Endometrium (tissue), 2 donors: ENCODE results near the gene ZNF521.
"Not testable (repeated sequence)": the region's sequence is repeated elsewhere in the genome, so short reads cannot be mapped to it uniquely, and the experiment has no call there.

ENCODE experiments used
- FAIRE-seq: peaks from 2 replicates; lab custom pipeline; 2012; peaks lifted over from hg19 to GRCh38; lab: Jason Lieb, UNC
- donor health status: control.
- donor health status: control.

The ZNF521 gene

DNA sequence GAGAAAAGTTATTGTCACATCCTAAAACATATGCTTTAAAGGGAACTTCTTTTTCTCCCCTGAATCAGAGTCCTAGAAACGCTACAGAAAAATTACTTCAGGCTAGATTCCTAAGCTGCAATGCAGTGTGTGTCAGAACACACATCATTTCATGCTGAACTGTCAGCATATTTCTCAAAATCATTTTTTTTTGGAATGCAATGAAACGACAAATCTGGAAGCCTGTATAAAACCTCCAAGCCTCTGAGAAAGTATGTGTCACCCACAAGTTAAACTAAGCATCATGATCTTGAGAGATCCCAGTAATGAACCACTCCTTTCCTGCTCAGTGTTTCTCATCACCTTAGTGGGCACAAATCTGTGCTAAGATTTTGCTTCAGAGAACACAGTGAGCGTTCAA, 276.2 kb downstream of the ZNF521 start:
- FAIRE-seq, result no peak

DNA sequence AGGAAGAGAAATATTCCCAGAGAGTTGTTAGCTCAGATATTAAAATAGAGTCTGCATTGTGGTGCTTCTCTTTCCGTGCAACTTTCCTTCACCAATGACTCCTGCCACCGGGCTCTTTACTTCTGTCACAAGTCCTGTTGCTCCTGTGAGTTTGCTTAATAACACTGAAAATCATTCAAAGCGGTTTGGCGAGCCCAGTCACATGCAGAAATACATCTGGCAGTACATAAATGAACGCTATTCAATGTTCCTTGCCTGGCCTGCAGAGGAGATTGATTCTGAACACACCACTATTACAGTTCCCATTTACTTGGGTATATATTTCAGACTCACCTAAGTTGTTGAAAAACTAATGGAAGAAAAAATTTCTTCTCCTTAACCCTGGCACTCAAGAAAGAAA, 276.6 kb downstream of the ZNF521 start:
- FAIRE-seq, result no peak

DNA sequence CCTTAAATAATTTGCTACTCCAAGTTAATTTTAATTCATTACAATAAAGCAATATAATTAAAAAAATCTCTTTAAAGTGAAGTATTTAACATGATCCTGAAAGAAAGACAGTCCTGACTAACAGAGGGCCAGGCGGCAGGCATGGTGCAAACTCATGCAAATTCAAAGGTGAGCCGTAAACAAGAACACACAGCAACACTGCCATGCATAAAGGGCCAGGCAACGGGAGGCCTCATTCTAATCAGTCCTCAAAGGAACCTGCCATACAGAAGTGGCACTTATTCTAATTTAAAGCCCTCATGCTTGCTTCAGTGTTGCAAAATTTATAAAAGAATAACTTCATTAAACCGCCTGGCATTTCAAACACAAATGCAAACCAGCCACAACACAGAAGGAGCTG, 277.0 kb downstream of the ZNF521 start:
- no peak for FAIRE-seq

DNA sequence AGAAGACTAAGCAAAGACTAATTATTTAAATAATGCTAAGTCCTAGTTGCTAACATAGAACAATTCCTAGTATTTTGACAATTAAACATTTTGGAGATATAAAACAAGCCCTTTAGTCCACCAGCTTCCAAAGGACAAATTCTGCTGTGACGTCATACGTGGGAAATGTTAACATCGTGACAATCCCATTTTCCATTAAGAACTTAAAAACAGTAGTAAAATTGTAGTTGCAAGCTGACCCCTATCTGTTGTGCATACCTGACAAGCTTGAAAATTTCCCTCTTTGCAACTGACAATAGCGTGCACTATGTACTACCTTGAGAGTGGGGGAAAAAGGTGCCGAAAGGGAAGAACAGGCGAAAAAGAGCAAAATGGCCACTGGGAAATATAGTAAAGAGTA, 279.8 kb downstream of the ZNF521 start:
- no peak for FAIRE-seq

DNA sequence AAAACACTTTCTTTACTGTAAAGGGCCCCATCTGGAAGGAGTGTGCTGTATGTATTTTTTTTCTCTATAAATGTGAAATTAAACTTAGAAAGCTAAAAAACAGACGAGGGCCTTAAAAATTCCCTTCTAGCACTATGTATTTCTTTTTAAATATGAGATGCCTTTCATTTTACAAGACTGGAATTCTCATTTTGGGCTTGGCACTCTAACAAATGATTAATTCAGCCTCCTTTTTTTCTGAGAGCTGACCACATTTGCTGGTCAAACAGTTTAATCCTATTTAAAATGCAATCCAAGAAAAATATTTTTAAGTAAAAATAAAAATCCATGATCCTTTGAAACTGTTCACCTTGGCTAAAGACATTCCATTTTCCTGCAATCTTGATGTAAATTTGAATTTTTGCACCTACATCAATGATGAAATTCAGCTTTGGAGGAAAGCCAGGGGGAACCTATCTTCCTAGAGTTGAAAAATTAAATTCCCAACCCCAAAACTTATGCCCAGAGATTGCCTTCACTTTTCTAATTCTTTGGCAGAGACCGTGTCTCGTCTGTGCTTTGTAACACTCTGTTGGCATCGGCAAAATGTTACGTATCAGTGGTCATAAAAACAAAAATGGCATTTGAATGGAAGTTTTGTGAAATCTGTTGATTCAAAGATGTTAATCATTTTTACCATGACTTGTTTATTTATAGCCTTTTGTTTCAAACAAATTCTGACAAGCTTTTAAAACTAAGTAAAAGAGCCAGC, 284.5 kb downstream of the ZNF521 start:
- no peak for FAIRE-seq

DNA sequence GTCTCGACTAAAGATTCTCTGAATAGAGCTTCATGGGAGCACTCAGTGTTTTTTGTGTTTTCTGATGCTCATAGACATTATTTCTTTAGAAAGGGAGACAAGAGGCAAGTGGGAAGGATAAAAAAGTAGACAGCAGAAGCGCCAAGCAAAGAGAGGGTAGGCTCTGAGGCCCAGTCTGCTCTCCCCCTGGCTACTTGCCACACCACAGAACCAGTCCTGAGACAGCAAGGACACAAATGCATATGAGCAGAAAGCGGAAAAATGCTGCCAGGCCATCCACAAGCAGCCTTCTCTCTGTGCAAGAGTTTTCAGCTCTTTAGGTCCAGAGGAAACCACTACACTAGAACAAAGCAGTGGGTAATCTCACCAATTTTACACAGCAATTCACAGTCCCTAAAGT, 285.4 kb downstream of the ZNF521 start:
- FAIRE-seq, result no peak

DNA sequence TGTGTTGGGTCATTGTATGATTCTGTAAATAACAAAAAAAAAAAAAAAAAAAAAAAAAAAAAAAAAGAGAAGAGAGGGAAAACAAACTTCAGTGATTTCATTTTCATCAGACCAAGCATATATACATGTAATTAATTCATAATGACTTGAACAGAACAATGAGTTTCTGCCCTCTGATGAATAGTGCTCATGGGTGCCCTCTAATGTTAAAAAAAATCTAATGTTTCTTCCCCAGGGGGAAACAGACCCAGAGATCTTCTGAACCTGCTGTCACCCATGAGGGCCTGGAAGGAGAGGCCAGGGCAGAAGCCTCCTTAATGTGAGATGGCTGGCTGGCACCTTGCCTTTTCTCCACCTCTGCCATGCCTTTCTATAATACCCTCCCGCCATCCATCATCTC, 289.2 kb downstream of the ZNF521 start:
- no peak for FAIRE-seq

DNA sequence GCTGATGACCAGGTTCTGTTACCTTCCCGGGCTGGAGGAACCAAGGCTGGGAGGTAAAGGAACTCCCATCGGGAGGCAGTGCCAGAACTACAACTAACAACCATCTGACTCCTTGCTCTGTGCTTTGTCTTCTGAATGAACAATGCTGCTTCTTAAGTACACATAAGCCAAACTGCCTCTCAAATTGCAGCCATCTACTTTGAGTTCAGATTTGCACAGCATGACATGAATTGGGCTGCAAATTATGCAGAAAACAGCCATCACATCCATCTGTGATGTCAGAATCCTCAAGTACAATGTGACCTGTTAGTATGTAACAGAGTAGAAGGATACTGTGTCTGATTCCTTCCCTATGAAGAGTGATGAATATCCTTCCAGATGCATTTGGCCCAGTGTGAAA, 290.6 kb downstream of the ZNF521 start:
- FAIRE-seq, result no peak

DNA sequence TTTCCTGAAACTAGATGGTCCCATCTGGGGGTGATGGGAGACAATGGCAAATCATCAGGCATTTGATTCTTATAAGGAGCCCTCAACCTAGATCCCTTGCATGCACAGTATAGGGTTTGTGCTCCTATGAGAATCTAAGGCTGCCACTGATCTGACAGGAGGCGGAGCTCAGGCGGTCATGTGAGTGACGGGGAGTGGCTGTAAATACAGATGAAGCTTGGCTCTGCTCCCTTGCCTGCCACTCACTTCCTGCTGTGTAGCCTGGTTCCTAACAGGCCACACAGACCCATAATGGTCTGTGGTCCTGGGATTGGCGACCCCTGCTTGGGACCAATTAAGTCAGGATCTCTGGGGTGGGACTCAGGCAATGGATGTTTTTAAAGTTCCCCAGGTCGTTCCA, 293.4 kb downstream of the ZNF521 start:
- FAIRE-seq, result no peak

DNA sequence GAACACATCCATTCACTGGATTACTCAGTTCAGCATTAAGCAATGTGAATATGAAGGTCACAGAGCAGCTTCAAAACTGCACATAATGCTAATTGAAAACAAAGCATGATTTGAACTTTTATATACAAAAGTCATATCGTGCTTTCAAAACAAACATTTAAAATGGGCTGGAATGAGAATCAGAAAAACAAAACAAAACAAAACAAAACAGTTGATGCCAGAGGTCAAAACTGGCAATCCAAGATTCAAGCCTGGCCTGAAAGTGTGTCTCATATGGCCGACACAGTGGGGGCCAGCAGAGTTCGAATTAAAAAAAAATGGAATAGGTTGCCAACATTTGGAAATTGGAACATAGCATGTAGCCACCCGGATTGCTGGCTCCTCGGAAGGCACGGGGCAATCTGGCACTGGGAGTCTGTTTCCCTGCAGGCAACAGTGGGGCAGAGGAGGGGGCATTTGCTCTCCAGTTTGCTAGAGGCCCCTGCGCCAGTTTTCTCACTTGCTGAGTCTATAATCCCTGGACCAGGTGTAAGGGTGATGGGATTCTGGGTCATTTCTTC, 294.4 kb downstream of the ZNF521 start:
- FAIRE-seq, result peak; percentile 70

DNA sequence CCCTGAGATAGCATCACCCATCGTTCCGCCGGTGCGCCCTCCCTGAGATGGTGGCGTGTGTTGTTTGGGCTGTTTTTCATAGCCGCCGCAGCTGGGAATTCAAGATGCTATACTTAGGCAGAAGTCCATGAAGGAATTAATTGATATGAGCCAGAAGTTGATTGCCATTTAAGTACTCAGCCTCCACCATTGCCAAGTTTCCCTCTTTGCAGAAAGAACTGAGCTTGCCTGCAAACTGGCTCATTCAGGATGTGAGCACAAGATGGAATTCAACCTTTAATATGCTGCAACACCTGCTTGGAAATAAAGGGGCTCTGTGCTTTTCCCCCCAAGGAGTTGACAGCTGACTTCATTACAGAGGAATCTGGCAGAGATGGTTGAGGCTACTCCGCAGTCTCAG, 295.5 kb downstream of the ZNF521 start:
- FAIRE-seq, result no peak

DNA sequence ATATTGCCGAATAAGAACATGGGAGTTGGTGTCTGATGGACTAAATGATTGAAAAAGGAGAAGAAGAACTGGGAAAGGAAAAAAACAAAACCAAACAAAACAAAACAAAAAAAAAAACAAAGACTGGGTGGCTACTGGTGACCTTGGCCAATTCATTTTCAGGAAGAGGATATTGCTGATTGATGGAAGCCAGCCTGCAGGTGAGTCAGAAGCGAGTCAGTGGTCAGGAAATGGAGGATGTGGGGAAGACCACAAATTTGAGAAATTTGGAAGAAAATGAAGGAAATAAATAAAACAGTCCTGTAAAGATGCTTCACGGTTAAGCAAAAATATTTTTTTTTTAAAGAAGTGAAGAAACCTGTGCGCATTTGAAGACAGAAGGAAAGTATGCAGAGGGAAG, 296.9 kb downstream of the ZNF521 start:
- no peak for FAIRE-seq

DNA sequence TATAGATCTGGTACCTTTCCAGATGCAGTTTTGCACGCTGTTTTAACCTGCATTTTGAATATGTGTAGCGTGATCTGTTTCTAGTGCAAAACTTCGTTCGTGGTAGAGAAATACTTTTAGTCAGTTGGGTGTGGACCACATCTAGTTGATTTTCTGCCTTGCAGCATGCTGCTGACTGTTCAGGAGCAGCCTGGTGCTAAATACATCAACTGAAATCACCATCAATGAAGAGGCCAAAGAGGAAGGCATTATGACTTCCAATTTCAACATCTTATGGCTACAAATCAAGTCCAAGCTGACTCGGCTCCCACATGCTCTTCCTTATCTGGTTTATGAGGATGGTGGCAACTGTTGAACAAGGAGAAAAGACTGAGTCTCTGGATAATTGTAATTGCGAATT, 298.5 kb downstream of the ZNF521 start:
- no peak for FAIRE-seq

DNA sequence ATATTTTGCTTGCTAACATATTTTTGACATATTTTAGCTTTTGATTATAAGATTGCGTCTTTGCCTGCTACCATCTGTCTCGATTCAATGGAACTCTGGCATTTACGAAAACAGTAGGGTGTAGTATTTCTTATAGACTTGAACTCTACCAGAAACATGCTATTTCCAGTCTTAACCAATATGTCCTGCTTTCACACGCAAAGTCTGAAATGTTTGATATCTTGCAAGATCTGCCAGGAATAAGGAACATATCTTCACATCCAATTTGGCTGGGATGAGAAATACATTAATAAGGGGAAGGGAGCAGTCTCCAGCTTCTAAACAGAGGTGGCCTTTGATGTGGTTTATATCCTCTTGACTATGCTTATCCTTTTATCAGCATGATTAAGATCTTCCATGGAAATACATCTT, 299.4 kb downstream of the ZNF521 start:
- no peak for FAIRE-seq

DNA sequence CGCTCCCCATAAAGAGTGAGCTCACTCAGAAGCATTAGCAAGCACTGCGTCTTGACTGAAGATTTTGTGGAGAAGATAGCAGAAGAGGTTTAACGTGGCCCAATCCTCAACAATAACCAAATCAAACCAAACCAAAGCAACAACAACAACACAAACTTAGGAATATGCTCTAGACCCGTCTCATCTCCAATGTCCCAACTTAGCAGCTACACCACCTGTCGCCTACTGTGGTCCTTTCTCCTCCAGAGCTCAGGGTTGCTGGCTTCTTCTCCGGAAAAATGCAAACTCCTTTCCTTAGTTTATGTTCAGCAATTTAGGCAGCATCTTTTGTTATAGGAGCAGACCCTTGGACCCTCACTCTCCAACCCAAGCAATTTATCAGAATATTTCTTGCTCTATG, 301.4 kb downstream of the ZNF521 start:
- FAIRE-seq, result no peak

DNA sequence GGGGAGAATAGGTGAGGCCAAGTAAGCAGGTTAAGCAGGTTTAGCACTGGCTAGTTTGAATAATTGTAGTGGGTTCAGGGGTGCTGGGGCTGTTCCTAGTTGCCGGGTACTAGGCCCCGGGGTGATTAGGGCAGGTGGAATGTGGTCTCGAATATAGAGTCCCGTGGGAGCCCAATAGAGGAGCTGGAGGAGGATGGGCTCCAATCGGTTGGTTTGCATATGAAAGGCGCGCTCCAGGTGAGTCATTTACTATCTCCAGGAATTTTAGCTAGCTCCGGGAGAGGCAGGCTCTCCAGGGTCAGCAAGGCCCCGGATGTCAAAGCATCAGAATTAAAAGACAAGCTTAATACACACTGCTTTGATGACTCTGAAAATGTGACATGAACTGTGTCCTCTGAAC, 304.0 kb downstream of the ZNF521 start:
- no peak for FAIRE-seq

DNA sequence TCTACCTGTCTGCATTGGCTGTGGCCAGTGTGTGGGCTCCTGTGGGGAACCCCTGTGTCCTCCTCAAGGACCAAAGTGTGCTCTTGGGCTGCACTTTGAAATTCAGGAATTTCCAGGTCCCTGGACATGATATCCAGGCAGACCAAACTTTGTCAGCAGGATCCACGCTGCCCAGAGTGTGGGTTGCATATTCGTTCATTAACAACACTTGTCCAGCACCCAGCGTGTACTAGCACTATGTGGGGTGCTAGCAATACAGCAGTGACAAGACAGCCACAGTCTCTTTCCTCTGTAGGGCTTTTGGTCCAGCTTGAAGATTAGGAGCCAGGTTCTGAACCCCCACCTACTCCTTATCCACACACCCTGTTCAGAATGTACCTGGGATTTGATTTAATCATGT, 304.5 kb downstream of the ZNF521 start:
- FAIRE-seq, result no peak

DNA sequence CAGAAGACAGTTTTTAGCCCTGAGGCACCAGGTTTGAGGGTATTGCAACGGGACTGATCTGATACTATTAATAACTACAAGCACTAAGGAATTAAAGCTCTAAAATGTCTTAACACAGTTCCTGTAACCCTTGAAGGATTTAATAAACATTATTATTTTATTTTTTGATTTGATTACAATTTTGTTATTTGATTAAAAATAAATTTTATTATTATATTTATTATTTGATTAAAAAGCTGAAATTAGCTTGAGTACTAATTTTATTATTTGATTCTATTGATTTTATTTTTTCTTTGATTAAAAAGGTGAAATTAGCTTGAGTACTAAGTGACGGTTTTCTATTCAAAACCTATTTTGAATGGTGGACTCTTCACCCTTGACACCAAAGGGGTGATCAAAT, 307.3 kb downstream of the ZNF521 start:
- FAIRE-seq, result peak; percentile 72

DNA sequence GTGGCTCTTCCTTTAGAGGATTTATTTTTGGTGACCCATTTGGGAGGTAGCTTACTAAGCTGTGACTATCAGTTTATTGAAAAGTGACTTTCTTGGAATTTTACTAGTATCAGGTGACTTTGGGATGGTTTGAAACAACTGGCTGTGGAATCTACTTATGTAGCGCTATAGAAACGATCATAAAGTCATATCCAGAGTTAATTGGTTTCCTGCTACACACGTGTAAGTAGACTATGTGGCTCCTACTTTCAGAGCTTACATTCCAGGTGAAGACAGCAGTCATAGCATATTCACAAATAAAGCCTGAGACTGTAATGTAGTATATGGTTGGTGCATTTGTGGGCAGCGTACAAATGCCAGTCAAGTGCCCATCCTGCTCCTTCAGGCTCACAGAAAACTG, 308.9 kb downstream of the ZNF521 start:
- no peak for FAIRE-seq

DNA sequence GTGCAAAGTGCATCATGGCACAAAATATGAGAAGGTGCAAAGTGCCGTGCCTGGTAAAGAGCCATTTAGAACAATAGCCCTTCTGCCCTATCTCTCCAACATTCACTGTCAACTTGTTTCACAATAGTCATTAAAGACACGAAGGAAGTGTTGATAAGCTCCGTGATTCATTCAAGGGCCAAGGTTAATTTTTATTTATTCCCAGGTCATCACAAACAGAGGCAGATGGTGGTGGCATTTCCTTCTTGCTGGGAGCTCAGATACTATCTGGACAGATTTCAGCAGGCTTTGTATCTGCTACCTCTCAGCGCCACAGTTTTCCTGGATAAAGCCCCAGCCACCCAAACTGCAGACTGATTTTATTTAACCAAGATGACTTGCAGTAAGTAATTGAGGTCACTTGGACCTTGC, 309.3 kb downstream of the ZNF521 start:
- no peak for FAIRE-seq

DNA sequence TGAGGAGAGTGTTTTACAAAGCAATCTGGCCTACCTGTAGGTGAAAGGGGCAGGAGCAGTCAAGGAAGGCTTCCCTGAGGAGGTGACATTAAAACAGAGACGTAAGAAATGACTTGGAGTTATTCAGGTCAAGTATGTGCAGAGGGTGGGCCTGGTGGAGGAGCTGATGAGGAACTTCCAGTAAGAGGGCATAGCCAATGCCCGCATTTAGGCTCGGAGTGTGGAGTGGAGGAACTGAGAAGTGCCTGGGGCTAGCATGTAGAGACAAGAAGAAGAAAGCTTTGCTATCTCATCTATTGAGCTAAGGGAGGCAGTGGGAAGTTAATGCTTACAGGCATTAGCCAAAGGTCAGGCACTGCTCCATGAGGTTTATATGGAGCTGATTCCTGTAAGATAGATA, 312.2 kb downstream of the ZNF521 start:
- FAIRE-seq, result no peak

DNA sequence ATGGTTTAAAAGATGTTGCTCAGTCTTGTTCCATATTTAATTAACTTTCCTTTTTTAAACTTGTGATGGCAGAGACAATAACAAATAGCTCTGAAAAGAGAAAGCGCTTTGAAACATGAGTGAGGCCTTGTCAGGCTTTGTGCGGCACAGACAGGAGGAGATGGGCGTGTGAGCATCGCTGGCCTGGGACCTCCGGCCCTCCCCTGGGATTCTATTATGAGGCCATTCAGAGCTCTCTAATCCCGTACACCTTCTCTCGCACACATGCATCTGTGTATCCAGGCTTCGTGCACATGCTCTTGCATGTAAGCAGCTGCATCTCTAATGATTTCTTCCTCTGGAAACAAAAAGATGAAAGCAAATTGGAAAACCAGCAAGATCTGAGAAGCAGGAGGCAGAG, 313.7 kb downstream of the ZNF521 start:
- FAIRE-seq, result no peak

DNA sequence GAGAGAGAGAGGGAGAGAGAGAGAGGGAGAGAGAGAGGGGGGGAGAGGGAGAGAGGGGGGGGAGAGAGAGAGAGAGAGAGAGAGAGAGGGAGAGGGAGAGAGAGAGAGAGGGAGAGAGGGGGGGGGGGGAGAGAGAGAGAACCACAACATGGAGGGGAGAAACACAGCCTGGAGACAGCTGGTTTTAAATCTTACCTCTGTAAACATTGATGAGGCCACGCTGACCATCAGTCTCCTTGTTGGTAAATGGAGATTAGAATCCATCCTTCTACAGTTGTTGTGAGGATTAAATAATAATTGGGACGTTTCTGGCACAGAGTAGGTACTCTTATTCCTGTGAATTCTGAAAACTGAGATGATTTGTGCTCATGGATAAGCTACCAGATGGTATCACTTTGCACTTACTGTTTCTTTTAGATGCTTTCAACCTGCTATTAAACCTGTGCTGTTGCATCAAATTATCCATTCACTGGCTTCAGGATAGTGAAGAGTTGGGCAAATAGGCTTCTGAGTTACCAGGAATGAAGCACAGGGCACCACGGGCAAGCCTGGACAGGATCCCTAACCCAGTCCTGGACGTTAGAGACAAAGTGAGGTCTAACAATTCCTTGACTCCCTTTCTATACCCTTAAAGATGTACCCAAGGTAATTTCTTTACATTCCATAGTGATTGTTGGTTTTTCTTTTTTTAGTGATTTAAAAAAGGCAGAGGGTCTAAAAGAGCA, 318.1 kb downstream of the ZNF521 start:
- no peak for FAIRE-seq

DNA sequence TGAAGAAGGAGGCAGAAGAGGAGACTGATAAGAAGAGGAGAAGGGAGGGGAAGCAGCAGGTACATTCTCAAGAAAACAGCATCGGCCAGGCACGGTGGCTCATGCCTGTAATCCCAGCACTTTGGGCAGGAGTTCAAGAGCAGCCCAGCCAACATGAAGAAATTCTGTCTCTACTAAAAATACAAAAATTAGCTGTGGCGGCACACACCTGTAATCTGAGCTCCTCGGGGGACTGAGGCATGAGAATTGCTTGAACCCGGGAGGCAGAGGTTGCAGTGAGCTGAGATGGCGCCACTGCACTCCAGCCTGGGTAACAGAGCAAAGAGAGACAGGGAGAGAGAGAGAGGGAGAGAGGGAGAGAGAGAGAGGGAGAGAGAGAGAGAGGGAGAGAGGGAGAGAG, 318.8 kb downstream of the ZNF521 start:
- not testable (repeated sequence) for FAIRE-seq
